Measurements from ENCODE around the gene SCGB1A1.
A peak's percentile ranks its signal among the peaks of the same experiment; 100 is the strongest.

GRCh38 chr11:62445314-62445740 is 26.5 kb downstream of the SCGB1A1 start:
- TF ChIP-seq, protein P1, sequence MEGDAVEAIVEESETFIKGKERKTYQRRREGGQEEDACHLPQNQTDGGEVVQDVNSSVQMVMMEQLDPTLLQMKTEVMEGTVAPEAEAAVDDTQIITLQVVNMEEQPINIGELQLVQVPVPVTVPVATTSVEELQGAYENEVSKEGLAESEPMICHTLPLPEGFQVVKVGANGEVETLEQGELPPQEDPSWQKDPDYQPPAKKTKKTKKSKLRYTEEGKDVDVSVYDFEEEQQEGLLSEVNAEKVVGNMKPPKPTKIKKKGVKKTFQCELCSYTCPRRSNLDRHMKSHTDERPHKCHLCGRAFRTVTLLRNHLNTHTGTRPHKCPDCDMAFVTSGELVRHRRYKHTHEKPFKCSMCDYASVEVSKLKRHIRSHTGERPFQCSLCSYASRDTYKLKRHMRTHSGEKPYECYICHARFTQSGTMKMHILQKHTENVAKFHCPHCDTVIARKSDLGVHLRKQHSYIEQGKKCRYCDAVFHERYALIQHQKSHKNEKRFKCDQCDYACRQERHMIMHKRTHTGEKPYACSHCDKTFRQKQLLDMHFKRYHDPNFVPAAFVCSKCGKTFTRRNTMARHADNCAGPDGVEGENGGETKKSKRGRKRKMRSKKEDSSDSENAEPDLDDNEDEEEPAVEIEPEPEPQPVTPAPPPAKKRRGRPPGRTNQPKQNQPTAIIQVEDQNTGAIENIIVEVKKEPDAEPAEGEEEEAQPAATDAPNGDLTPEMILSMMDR (IDR thresholded peaks at IDR 0.05) = no peak
- TF ChIP-seq POLR2A (IDR thresholded peaks at IDR 0.05) (no peak), POLR2AphosphoS5 (IDR thresholded peaks at IDR 0.05; ENCODE audit: insufficient read depth in 1 of 2, low read depth in 1 of 2) (peak in 1 of 2 donors; percentile 37)

All from vagina (tissue), 2 donors.